Mucosa of descending colon (tissue), 3 donors: Measurements from ENCODE around the gene ABCC6. TPM values are rescaled to one million over a fixed set of nuclear protein-coding genes. Genes with fewer than 3 reads are reported as not detected.

ENCODE experiments used
- ATAC-seq: fragments of 200-7000 bp; cut with Tn5 transposase; one replicate; pipeline ENCODE4 v1.9.1; 2020; ENCODE audit warnings: mild to moderate bottlenecking, moderate library complexity
- DNase-seq, 3 donors: peaks; one replicate each; pipeline ENCODE4 v3.0.0-alpha.2; 2020
- H3K36me3 ChIP-seq: fragments of 200-600 bp; one replicate; pipeline ENCODE4 v1.8.0; 2021; ENCODE audit warnings: low read depth, mild to moderate bottlenecking
- H3K4me1 ChIP-seq: fragments of 200-600 bp; one replicate; pipeline ENCODE4 v1.8.0; 2021; ENCODE audit warnings: low read depth, mild to moderate bottlenecking
- H3K4me3 ChIP-seq: fragments of 200-600 bp; one replicate; pipeline ENCODE4 v1.8.0; 2021; ENCODE audit warnings: mild to moderate bottlenecking
- H3K9me3 ChIP-seq: fragments of 200-600 bp; one replicate; pipeline ENCODE4 v1.8.0; 2021; ENCODE audit warnings: mild to moderate bottlenecking
- intact Hi-C, 2 donors: fragments of 100-400 bp; cut with DNase I in 1 of 2; cut with micrococcal nuclease in 1 of 2; formaldehyde crosslinking; loops; one replicate each; pipeline versions ENCODE4 v1.11.0 to v1.11.1; 2022; cut with DNase I, micrococcal nuclease
- total RNA-seq, 3 donors: library from RNA; stranded (reverse); fragmentation: NEBNext Ultra II Directional in 2 of 3; extraction: Animal tissue kit (Norgen Biotek cat#: 25700) in 2 of 3; gene quantifications; one replicate each; pipeline versions ENCODE4 v1.2.1 to v1.2.4, GENCODE V29; 2021 to 2023
- TF ChIP-seq, protein P1 (sequence below): fragments of 200-600 bp; IDR thresholded peaks from one replicate; pipeline ENCODE4 v1.8.0; 2022; ENCODE audit warnings: antibody characterized with exemption, mild to moderate bottlenecking
- donor health status: DM: no; HTN: no; CAD: no; lungs with moderate emphysema.
- donor health status: DM: no; HTN: no; CAD: no.
- donor health status: DM: no; HTN: yes; CAD: no.

ABCC6 gene
- total RNA-seq, 3 donors from 2014 or later = 12.2 to 34.3 (median 26.4) TPM

DNA sequence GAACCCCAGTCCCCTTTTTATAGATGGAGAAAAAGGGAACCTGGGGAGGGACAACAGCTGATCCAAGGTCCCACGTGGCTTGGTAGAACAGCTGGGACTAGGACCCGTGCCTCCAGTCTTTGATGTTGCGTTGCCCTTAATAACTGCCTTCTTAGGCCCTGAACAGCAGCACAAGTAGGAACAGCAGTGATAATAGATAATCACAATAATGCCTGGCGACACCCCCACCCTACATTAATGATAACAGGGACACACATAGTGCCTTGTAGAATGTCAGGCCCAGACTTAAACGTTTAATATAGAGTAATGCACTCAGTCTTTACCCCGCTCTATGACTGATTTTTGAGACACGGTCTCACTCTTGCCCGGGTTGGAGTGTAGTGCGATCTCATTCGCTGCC is 96.4 kb downstream of the ABCC6 start:
- TF ChIP-seq, protein P1, sequence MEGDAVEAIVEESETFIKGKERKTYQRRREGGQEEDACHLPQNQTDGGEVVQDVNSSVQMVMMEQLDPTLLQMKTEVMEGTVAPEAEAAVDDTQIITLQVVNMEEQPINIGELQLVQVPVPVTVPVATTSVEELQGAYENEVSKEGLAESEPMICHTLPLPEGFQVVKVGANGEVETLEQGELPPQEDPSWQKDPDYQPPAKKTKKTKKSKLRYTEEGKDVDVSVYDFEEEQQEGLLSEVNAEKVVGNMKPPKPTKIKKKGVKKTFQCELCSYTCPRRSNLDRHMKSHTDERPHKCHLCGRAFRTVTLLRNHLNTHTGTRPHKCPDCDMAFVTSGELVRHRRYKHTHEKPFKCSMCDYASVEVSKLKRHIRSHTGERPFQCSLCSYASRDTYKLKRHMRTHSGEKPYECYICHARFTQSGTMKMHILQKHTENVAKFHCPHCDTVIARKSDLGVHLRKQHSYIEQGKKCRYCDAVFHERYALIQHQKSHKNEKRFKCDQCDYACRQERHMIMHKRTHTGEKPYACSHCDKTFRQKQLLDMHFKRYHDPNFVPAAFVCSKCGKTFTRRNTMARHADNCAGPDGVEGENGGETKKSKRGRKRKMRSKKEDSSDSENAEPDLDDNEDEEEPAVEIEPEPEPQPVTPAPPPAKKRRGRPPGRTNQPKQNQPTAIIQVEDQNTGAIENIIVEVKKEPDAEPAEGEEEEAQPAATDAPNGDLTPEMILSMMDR = no peak
- no peak for ATAC-seq
- Histone ChIP-seq H3K4me3 (no peak overlapping the region), H3K9me3 (no peaks in the 10 kb centered on the region), H3K36me3 (no peaks in the 10 kb centered on the region), H3K4me1 (no peaks in the 10 kb centered on the region)
- DNase-seq = no peak
- intact Hi-C loops = loop anchor here (10.0 kb wide), 1 partner anchor 252 kb away; no protein-coding TSS in a partner anchor

DNA sequence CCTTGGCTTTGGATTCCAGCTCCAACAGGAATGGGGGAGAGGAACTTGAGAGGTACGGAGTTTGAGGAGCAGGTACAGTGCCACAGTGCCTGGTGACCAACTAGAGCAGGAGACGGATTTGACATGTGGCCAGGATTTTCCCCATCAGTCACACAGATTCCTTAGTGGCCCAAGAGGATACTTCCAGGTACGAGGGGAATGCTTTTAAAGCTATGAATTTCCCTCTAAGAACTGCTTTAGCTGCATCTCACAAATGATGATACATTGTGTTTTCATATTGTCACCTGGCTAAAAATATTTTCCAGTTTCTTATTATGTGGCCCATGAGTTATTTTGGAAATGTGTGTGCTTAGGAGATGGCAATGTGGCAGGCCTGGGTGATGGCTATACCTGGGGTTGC is 98.3 kb downstream of the ABCC6 start:
- no peaks in the 10 kb centered on the region for H3K36me3 ChIP-seq
- no peaks in the 10 kb centered on the region for H3K4me1 ChIP-seq
- ATAC-seq (no peak), DNase-seq (no peak)
- no peak overlapping the region for H3K4me3 ChIP-seq
- TF ChIP-seq, protein P1 = no peak
- no peaks in the 10 kb centered on the region for H3K9me3 ChIP-seq
- intact Hi-C loops = loop anchor here (10.0 kb wide), 1 partner anchor 250 kb away; no protein-coding TSS in a partner anchor

DNA sequence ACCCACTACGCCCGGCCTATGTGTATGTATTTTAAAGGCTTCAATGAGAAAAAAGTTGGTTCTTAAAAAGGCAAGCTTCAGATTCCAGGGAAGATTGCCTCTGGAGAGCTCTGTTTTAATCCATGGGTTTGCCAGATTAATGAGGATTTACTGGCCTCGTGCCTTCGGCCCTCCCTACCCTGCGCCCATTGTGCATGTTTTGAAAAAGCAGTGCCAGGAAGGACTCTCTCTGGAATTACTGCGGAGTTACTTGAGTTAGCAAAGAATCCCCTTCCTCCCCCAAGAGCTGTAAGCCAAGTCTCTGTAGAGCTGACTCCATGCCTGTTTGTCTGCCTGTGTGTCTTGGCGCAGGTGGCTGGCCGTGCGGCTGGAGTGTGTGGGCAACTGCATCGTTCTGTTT is 98.9 kb downstream of the ABCC6 start:
- TF ChIP-seq, protein P1 = no peak
- intact Hi-C loops = loop anchor here (10.0 kb wide), 1 partner anchor 250 kb away; no protein-coding TSS in a partner anchor
- no peak for ATAC-seq

DNA sequence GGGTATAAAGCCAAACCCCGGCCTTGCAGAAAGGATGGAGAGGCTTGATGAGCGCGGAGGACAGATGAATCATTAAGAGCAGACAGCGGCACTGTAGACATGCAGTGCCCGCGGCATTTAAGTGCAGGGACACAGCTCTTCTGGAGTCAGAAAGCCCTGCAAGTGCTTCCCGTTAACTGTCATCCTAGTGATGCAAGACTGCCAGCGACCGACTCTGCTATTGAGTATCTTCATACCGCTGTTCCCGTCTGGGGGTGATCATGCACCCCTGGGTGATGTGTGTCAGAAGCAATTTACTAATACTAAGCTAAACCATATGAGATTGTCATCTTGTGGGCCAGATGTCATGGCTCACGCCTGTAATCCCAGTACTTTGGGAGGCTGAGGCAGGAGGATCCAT is 101.0 kb downstream of the ABCC6 start:
- no peak overlapping the region for H3K4me3 ChIP-seq
- intact Hi-C loops = loop anchor here (10.0 kb wide), 1 partner anchor 247 kb away; no protein-coding TSS in a partner anchor
- DNase-seq (no peak), ATAC-seq (no peak)
- H3K4me1 ChIP-seq = no peaks in the 10 kb centered on the region
- TF ChIP-seq, protein P1 = no peak
- H3K9me3 ChIP-seq = no peaks in the 10 kb centered on the region
- no peaks in the 10 kb centered on the region for H3K36me3 ChIP-seq

More for the DNA sequence above, 98.9 kb downstream of the ABCC6 start:
- Histone ChIP-seq H3K4me3 (no peak overlapping the region), H3K4me1 (no peaks in the 10 kb centered on the region), H3K36me3 (no peaks in the 10 kb centered on the region), H3K9me3 (no peaks in the 10 kb centered on the region)
- no peak for DNase-seq

DNA sequence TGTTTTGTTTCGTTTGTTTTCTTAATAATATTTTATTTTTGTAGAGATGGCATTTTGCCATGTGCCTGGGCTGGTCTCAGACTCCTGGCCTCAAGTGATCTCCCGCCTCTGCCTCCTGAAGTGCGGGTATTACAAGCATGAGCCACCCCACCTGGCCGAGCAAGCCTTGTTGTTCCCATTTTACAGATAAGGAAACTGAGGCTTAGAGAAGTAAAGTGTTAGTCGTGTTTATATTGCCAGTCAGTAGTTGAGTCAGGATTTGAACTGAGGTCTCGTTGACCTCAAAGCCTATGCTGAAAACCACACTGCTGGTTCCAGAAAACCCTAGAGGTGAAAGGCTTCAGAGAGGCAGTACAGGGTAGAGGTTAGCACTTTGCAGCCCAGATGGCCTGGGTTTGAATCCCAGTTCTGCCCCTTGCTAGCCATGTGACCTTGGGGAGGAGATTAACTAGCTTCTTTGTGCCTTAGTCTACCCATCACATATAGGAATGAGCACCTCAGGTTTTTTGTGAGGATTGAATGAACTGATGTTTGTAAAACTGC is 102.0 kb downstream of the ABCC6 start:
- no peak for ATAC-seq
- Histone ChIP-seq H3K36me3 (no peaks in the 10 kb centered on the region), H3K4me1 (no peaks in the 10 kb centered on the region), H3K9me3 (no peaks in the 10 kb centered on the region), H3K4me3 (no peak overlapping the region)
- DNase-seq = no peak
- TF ChIP-seq, protein P1 = no peak
- intact Hi-C loops = loop anchor here (10.0 kb wide), 1 partner anchor 246 kb away; no protein-coding TSS in a partner anchor
